ENCODE measurements around the gene ZNHIT6.

ZNHIT6 gene

DNA sequence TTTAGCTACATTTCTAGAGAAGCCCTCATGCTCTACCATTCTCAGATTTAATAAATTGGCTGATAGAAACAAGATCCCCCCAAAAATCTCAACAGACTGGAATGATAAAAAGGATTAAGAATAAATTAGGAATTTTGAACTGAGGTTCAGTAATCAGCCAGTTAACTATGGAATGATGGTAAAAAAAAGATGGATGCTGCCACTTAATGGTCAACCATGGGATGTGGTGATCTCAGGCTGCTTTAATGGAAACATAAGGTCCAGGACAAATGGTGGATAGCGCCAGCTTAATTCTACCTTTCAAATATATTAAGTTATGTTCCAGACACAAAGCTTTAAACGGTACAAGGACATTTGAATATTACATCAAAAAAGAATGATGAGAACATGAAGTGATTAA, 77.7 kb downstream of the ZNHIT6 start:
- TF ChIP-seq RAD21 (IDR thresholded peaks at IDR 0.05; ENCODE audit: low read depth) (peak; percentile 16; the same call in 1 of the 2 replicates), TEAD4 (IDR thresholded peaks at IDR 0.05) (no peak), FOXM1 (IDR thresholded peaks at IDR 0.05; ENCODE audit: borderline replicate concordance, low read depth) (no peak), CREB1 (IDR thresholded peaks at IDR 0.05; ENCODE audit: low read depth) (no peak)

DNA sequence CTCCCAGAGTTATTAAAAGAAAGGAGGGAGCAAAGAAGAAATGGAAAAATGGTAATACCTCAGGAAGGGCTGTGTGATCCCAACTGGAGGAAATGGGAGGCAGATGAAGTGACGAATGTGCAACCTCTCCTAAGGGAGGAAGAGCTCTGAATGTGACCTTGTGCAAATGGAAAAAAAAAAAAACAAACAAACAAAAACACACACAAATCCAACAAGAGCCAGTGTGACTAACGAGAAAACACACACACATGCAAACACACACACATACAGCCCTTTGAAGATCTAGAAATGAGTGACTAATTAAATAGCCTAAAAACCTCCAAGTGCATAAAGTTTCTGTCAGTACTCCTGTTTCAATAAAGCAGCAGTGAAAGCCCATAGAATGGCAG, 78.7 kb downstream of the ZNHIT6 start:
- TF ChIP-seq EGR1 (IDR thresholded peaks at IDR 0.05) (no peak), EP300 (IDR thresholded peaks at IDR 0.05; ENCODE audit: borderline replicate concordance) (no peak), NFIC (IDR thresholded peaks at IDR 0.05) (no peak), YY1 (IDR thresholded peaks at IDR 0.05; ENCODE audit: low read depth) (no peak), FOXM1 (IDR thresholded peaks at IDR 0.05; ENCODE audit: borderline replicate concordance, low read depth) (no peak), CREB1 (IDR thresholded peaks at IDR 0.05; ENCODE audit: low read depth) (no peak), RAD21 (IDR thresholded peaks at IDR 0.05; ENCODE audit: low read depth) (no peak), TEAD4 (IDR thresholded peaks at IDR 0.05) (no peak), TCF12 (IDR thresholded peaks at IDR 0.05; ENCODE audit: low read depth) (no peak)
- TF ChIP-seq, protein P1, sequence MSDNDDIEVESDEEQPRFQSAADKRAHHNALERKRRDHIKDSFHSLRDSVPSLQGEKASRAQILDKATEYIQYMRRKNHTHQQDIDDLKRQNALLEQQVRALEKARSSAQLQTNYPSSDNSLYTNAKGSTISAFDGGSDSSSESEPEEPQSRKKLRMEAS (IDR thresholded peaks at IDR 0.05), result no peak
- TF ChIP-seq, protein P2, sequence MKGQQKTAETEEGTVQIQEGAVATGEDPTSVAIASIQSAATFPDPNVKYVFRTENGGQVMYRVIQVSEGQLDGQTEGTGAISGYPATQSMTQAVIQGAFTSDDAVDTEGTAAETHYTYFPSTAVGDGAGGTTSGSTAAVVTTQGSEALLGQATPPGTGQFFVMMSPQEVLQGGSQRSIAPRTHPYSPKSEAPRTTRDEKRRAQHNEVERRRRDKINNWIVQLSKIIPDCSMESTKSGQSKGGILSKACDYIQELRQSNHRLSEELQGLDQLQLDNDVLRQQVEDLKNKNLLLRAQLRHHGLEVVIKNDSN (IDR thresholded peaks at IDR 0.05), result no peak

DNA sequence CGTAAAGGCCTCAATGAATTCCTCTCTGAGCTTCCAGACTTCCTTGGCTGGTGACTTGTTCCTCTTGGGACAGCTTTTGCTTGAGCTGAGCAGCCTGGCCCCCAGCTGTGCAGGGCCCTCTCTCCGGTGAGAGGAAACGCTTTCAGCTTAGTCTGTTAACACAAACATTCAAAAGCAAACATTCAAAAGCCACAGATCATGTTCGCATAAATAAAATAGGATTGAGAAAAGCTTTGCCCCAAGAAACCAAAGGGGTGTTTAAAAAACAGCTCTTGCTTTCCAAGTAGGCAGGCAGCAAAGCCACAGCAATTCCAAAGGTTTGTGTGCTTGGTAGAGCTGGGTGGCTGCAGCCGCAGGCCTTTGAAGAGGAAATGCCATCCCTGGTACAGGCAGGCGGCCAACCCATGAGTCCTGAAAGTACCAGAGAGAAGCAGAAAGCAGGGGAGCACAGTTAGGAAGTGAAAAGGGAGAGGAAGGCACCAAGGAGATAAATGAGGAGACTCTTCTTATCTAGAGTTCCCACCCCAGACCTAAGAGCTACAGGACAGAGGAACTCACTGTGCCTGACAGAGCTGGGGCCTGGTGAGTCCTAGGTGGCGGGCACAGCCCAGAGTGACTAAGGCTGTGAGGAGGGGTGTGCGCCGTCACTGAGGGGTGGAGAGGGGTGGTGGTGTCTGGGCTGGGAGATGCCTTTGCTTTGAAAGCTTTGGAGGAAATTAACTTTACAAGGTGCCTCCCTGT, 79.3 kb downstream of the ZNHIT6 start:
- no peak for TF ChIP-seq RAD21 (IDR thresholded peaks at IDR 0.05; ENCODE audit: low read depth)

- TF ChIP-seq, protein P2 (IDR thresholded peaks at IDR 0.05), result no peak
- TF ChIP-seq YY1 (IDR thresholded peaks at IDR 0.05; ENCODE audit: low read depth) (no peak), NFIC (IDR thresholded peaks at IDR 0.05) (no peak), TCF12 (IDR thresholded peaks at IDR 0.05; ENCODE audit: low read depth) (no peak), FOXM1 (IDR thresholded peaks at IDR 0.05; ENCODE audit: borderline replicate concordance, low read depth) (no peak)
- TF ChIP-seq, protein P1 (IDR thresholded peaks at IDR 0.05), result no peak
These were observed 81.4 kb downstream of the ZNHIT6 start for GRCh38 chr1:85626818-85627217.

- no peak for TF ChIP-seq TEAD4 (IDR thresholded peaks at IDR 0.05)
- TF ChIP-seq TAF1 (IDR thresholded peaks at IDR 0.05; ENCODE audit: low read depth), result no peak
- TF ChIP-seq CEBPB (IDR thresholded peaks at IDR 0.05), result no peak
- TF ChIP-seq, protein P1 (IDR thresholded peaks at IDR 0.05), result no peak
- no peak for TF ChIP-seq RAD21 (IDR thresholded peaks at IDR 0.05; ENCODE audit: low read depth)
- TF ChIP-seq, protein P3, sequence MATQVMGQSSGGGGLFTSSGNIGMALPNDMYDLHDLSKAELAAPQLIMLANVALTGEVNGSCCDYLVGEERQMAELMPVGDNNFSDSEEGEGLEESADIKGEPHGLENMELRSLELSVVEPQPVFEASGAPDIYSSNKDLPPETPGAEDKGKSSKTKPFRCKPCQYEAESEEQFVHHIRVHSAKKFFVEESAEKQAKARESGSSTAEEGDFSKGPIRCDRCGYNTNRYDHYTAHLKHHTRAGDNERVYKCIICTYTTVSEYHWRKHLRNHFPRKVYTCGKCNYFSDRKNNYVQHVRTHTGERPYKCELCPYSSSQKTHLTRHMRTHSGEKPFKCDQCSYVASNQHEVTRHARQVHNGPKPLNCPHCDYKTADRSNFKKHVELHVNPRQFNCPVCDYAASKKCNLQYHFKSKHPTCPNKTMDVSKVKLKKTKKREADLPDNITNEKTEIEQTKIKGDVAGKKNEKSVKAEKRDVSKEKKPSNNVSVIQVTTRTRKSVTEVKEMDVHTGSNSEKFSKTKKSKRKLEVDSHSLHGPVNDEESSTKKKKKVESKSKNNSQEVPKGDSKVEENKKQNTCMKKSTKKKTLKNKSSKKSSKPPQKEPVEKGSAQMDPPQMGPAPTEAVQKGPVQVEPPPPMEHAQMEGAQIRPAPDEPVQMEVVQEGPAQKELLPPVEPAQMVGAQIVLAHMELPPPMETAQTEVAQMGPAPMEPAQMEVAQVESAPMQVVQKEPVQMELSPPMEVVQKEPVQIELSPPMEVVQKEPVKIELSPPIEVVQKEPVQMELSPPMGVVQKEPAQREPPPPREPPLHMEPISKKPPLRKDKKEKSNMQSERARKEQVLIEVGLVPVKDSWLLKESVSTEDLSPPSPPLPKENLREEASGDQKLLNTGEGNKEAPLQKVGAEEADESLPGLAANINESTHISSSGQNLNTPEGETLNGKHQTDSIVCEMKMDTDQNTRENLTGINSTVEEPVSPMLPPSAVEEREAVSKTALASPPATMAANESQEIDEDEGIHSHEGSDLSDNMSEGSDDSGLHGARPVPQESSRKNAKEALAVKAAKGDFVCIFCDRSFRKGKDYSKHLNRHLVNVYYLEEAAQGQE (IDR thresholded peaks at IDR 0.05; ENCODE audit: low read depth), result no peak
- TF ChIP-seq NFIC (IDR thresholded peaks at IDR 0.05), result no peak
- no peak for TF ChIP-seq CREB1 (IDR thresholded peaks at IDR 0.05; ENCODE audit: low read depth)
- no peak for TF ChIP-seq EP300 (IDR thresholded peaks at IDR 0.05; ENCODE audit: borderline replicate concordance)
- no peak for TF ChIP-seq TCF12 (IDR thresholded peaks at IDR 0.05; ENCODE audit: low read depth)
- TF ChIP-seq FOXM1 (IDR thresholded peaks at IDR 0.05; ENCODE audit: borderline replicate concordance, low read depth), result no peak
- no peak for TF ChIP-seq EGR1 (IDR thresholded peaks at IDR 0.05)
- TF ChIP-seq YY1 (IDR thresholded peaks at IDR 0.05; ENCODE audit: low read depth), result no peak
- no peak for TF ChIP-seq ZBTB7A (IDR thresholded peaks at IDR 0.05; ENCODE audit: low read depth)
- TF ChIP-seq, protein P2 (IDR thresholded peaks at IDR 0.05), result no peak
These were observed 83.9 kb downstream of the ZNHIT6 start for GRCh38 chr1:85624361-85624760.

DNA sequence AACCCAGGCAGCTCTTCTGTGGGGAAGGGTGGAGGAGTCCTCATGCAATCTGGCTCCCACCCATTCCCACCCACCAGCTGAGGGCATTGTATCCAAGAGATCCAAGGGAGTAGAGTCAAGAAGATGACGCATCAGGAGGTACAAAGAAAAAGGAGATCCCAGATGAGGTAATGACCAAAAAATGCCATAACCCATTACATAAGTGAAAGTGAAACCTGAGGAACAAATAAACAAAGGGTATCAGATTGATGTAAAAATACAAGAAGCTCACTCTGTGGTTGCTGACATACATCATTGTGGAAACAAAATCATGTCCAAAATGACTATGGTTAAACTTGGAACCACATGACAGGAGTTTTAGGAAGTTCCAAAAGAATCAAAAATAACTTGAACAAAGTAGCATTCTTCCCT, 85.2 kb downstream of the ZNHIT6 start:
- peak; percentile 72 for TF ChIP-seq NFIC (IDR thresholded peaks at IDR 0.05)
- TF ChIP-seq TCF12 (IDR thresholded peaks at IDR 0.05; ENCODE audit: low read depth), result peak; percentile 79
- no peak for TF ChIP-seq YY1 (IDR thresholded peaks at IDR 0.05; ENCODE audit: low read depth)
- TF ChIP-seq, protein P1 (IDR thresholded peaks at IDR 0.05), result 0 out of 2 replicates have a peak, but pooled peaks have one; percentile 17
- TF ChIP-seq CEBPB (IDR thresholded peaks at IDR 0.05), result 0 out of 2 replicates have a peak, but pooled peaks have one; percentile 31
- TF ChIP-seq RAD21 (IDR thresholded peaks at IDR 0.05; ENCODE audit: low read depth), result peak; percentile 10; the same call in 1 of the 2 replicates
- TF ChIP-seq FOXM1 (IDR thresholded peaks at IDR 0.05; ENCODE audit: borderline replicate concordance, low read depth), result peak; percentile 83
- peak; percentile 40; the same call in 1 of the 2 replicates for TF ChIP-seq CREB1 (IDR thresholded peaks at IDR 0.05; ENCODE audit: low read depth)
- TF ChIP-seq, protein P3 (IDR thresholded peaks at IDR 0.05; ENCODE audit: low read depth), result no peak
- TF ChIP-seq TAF1 (IDR thresholded peaks at IDR 0.05; ENCODE audit: low read depth), result no peak
- TF ChIP-seq EGR1 (IDR thresholded peaks at IDR 0.05), result no peak
- TF ChIP-seq TEAD4 (IDR thresholded peaks at IDR 0.05), result peak; percentile 82
- TF ChIP-seq, protein P2 (IDR thresholded peaks at IDR 0.05), result no peak
- TF ChIP-seq EP300 (IDR thresholded peaks at IDR 0.05; ENCODE audit: borderline replicate concordance), result peak; percentile 93
- no peak for TF ChIP-seq ZBTB7A (IDR thresholded peaks at IDR 0.05; ENCODE audit: low read depth)

Measured in Ishikawa (cell line).